NOMO-1 (cell line): ENCODE results near the gene CIAO2B.
A peak's percentile ranks its signal among the peaks of the same experiment; 100 is the strongest.
"Not testable (repeated sequence)": the region's sequence is repeated elsewhere in the genome, so short reads cannot be mapped to it uniquely, and the experiment has no call there.

ENCODE experiments used
- DNase-seq, 2 experiments: peaks; one replicate each; lab custom pipeline; 2025; ENCODE audit not compliant: unreplicated experiment in 2 of 2; lab: John Stamatoyannopoulos, UW

The CIAO2B gene

GRCh38 chr16:66905633-66906539, 28.3 kb downstream of the CIAO2B start:
- no peak for DNase-seq

DNA sequence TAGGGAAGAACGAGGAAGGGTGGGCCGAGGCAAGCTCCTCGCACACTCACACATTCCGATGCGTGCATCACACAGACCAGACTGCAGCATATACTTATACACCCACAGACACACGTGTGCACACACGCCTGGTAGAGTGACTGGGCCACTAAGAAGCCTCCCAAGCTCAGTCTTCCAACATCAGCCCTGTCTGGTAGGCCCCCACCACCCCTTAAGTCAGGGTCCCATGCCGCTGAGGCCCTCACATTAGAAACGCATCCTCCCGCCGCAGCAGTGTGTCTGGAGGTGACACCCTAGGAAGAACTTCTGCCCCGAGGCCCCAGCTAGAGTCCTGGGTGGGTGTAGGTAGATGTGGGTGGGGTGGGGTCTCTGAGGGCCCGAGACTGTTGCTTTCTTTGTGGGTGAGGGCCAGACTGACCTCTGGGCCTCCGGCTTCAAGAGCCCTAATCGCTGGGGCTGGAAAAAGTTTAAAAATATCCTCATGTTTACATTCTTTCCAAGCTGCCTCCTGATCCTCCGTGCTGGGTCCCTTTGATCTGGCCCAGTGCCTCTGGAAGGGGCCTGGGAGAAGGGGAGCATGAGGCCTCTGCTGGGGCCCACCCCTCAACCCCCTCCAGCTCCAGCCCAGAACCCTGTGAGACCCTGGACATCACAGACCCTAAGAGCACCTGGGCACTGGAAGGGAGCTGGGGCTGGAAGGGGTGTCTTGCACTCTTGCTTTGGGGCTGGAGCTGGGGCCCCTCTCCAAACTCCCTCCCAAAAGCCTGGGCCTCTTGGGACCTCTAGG, 29.2 kb downstream of the CIAO2B start:
- DNase-seq, result no peak

DNA sequence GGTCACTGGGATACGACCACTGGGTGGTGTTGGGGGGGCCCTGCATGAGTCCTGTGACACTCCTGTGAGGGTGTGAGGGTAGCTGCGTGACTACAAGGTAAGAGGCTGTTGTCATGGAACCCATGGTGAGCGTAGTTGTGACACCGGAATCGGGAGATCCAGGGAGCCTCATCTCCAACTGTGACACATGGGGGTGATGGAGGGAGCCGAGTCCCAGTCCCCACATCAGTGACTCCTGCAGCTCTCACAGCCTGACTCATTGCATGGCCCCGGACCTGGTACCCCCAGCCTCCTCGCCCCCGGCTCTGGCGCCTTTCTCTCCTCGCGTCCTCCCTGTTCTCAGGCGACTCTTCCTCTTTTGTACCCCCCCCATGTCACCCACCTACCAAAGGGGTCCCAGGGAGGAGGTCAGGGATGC, 29.8 kb downstream of the CIAO2B start:
- DNase-seq, result no peak

DNA sequence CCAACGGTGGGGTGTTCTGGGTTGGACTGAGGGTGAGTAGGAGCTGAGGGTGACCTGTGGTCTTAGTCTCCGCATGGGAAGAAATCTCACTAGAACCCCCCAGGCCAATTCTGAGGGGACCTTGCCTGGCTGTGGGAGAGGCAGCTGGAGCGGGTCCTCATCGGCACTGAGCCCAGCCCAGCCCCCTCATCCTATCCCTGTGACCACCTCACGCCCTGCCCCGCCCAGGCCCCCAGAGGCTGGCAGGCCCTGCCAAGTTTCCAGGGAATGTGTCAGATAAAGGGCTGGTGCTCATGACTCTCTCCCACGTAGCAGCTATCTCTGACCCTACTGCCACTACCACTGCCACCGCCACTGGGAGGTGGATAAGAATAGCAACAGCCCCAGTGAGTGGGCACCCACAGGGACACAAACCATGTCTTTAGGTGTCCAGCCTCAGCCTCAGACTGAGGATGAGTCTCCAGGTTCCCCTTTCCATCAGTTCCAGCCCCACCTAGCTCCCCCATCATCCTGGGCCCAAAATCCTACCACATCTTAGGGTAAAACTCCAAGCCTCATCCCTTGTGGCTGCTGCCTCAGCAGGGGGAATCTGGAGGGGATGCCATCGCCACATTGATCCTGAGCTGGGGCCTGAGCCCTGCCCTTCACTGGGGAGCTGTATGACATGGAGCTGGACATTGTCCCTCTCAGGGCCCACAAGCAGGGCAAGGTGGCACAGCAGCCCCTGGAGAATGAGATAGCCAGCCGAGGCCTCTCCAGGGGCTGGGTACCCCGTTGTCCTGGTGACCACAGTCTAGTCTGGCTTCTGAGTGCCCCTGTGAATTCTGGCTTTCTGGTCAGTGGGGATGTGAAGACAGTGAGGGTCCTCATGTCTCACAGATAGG, 30.4 kb downstream of the CIAO2B start:
- DNase-seq, result no peak

DNA sequence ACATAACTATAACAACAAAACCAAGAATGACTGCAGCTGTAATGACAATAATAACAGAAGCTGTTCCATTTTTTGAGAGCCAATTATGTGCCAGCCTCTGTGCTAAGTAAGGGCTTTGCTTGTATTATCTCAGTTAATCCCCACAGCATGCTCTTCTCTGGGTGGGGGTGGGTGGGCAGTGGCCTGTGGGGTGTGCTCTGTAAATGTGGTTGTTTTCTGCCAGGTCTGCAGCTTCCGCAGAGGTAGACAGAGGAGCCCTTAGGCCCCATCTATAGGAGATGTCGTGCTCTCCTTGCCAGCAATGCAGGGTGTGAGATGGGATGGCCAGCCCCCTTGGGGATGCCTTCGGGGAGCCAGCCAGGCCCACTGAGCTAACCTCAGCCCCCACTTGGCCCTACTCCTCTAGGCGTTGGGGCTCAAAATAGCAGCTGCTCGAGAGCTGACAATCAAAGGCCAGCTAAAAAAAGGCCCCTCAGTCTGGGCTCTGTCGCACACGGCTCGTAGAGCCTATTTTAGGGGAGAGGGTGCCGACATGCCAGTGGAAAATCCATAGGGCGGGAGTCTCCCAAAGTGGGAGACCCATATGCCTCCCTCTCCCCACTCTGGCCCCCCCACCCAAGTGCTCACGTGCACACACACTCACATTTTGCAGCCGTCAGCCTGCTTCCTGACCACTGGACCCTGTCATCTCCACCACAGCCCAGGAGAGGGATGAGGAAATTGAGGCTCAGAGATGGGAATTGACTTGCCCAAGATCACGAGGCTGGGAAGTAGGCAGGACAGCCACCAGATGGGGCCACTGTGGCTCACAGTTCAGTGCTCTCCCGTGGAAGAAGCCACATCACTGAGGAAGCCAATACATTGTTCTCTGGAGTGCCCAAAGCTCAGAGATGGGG, 31.3 kb downstream of the CIAO2B start:
- DNase-seq, result no peak

DNA sequence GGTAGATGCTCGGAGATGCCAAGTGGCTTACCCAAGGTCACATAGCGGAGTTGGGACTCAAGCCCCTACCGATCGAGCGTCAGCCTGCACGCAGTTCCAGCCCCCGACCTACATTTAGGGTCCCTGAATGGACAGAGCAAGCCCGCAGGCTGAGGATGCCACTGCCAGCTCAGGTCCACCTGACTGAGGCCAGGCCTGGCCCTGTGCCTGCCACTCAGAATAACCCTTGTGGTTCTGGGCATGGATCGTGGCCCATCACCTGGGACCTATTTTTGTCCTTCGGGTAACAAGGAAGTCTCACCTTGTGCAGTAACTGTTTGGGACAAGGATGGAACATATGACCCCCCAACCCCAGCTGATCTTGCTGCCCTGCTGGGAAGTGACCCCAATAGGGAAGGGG, 32.6 kb downstream of the CIAO2B start:
- DNase-seq, result no peak

GRCh38 chr16:66900721-66901441, 33.3 kb downstream of the CIAO2B start:
- no peak for DNase-seq

GRCh38 chr16:66899945-66900710, 34.1 kb downstream of the CIAO2B start:
- no peak for DNase-seq

- DNase-seq, result no peak
These were observed 34.8 kb downstream of the CIAO2B start for GRCh38 chr16:66899310-66899944.

DNA sequence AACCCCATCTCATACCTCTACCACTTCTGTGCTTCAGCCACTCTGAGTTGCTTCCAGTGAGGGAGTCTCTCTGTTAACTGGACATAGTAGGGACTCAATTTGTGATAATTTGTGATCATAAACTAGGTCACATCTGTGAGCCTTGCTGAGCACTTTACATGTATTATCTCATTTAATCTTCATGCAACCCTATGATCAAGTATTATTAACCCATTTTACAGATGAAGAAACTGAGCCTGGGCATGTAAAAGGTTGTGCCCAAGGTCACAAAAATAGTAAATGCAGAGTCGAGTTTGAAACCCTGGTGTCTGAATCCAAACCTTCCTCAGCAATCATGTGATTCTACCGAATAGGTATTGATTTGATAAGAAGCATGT, 35.3 kb downstream of the CIAO2B start:
- DNase-seq, result no peak

DNA sequence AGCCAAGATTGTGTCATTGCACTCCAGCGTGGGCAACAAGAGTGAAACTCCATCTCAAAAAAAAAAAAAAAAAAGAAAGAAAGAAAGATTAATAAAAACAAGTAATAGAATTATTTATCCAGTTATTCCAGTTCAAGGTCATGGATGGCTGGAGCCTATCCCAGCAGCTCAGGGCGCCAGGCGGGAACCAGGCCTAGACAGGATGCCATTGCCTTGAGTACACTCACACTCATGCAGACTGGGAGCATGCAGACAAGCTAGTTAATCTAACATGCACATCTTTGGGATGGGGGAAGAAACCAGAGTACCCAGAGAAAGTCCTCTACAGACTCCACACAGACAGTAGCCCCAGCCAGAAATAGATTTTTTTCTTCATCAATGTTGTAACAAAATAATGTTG, 36.0 kb downstream of the CIAO2B start:
- DNase-seq, result no peak

DNA sequence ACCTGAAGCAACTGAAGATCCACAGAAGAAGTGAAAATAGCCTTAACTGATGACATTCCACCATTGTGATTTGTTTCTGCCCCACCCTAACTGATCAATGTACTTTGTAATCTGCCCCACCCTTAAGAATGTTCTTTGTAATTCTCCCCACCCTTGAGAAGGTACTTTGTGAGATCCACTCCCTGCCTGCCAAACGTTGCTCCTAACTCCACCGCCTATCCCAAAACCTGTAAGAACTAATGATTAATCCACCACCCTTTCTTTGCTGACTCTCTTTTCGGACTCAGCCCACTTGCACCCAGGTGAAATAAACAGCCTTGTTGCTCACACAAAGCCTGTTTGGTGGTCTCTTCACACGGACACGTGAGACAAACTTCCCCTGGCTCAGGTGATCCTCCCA, 37.5 kb downstream of the CIAO2B start:
- not testable (repeated sequence) for DNase-seq

DNA sequence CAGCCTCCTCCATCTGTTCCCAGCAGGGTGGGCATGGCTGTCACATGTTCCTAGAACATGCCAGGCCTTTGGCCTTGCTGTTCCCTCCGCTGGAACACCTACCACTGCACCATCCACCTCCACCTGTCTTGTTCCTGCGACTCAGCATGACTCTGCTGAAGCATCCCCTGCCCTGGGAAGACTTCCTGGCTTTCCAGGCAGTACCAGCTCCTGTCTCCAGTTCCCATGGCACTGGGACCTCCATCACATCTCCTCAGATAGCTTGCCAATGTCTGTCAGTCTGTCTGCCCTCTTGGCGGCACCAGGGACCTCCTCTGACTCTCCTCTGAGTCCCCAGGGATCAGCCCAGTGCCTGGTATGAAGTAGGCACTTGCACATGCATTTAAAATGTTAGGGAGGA, 38.2 kb downstream of the CIAO2B start:
- no peak for DNase-seq

- no peak for DNase-seq
These were observed 38.6 kb downstream of the CIAO2B start for GRCh38 chr16:66895689-66895979.

GRCh38 chr16:66894948-66895688, 39.1 kb downstream of the CIAO2B start:
- DNase-seq, result peak; percentile 39 to 55

DNA sequence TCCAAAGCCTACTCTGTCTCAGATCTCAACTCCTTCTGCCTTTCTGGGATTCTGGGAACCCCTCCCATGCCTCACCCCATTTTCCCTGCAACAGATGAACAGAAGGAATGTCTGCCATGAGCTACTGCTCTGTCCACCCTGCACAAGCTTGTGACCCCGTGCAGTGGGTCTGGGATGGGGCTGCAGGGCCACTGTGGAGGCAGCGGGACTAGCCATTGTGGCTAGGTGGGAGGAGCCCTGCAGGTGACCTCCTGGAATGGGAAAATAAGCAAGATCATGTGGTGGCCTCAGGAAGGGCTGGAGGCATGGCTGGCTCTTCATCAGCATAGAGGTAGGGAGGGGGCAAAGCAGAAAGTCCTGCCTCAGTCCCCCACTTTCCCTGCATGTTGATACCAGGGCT, 40.1 kb downstream of the CIAO2B start:
- no peak for DNase-seq

GRCh38 chr16:66891797-66892196, 42.4 kb downstream of the CIAO2B start:
- DNase-seq, result no peak

DNA sequence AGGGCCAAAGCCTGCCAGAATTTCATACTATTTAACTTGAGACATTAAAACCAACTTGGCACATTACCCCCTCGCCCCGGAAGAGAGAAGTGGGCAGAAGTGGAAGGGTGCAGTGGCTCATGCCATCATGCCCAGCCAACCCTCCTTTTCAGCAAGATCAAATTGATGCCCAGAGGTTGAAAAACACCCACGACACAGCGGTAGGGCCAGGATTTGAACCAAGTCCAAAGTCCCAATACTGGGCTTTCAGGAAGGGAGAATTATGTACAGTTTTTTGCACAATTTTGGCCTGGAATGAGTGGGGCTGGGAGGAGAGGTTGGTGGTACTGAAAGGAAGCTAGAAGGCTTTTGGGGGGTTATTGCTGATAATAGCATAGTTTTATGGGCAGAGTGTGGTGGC, 42.8 kb downstream of the CIAO2B start:
- no peak for DNase-seq
